ENCODE data around the gene IFITM1.
"Not testable (repeated sequence)": the region's sequence is repeated elsewhere in the genome, so short reads cannot be mapped to it uniquely, and the experiment has no call there.

IFITM1 gene

DNA sequence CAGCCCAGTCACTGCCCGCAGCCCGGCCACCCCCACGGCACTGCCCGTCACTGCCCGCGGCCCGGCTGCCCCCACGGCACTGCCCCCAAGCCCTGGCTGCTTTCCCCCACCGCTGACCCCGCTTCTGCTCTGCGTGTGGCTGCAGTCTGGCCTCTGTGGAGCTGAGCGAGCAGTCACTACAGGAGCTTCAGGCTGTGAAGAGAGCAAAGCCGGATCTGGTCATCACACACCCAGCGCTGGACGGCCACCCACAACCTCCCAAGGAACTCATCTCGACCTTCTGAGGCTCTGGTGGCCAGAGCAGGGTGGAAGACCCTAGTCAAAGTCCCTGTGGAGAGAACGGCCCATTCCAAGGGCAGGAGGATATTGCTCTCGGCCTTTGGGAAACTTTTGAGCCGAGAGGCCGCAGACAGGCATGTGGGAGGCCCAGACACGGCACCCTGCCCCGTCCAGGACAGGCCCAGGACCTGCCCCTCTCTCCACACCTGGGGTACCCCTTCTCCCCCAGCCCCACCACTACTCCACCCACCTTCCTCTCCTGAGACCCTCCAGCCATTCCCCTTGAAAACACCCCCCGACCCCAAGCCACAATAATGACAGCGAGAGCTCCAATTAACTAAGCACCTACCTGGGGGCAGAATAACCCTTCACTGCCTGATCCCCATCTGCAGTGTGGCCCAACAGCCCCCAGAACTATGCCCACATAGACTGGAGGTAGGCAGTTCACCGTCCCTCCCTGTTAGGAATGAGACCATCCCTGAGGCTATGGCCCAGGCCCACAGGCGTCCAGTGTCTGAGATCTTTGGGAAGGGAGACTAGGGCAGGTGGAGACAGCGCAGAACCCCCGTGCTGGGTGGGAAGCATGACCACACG, 28.6 kb upstream of the IFITM1 start:
- Histone ChIP-seq H3K27ac (ENCODE audit: low read depth, low read length) (no peak overlapping the region), H3K27me3 (ENCODE audit: insufficient read depth, low read length) (no peaks in the 10 kb centered on the region), H2AK5ac (ENCODE audit: low read length) (no peak overlapping the region), H2BK12ac (ENCODE audit: low read length) (peak overlapping the region; percentile 29), H3K4me2 (ENCODE audit: low read length) (no peak overlapping the region), H3K4me3 (ENCODE audit: low read depth, low read length) (no peak overlapping the region), H4K8ac (ENCODE audit: low read depth, low read length) (no peak overlapping the region), H2BK120ac (ENCODE audit: insufficient read depth, low read length, poor library complexity) (peak overlapping the region; percentile 27), H3K36me3 (ENCODE audit: control insufficient read depth in 1 of 2, insufficient read depth in 2 of 2, low read length in 2 of 2) (no peaks in the 10 kb centered on the region), H3K4ac (ENCODE audit: low read depth, low read length) (no peak overlapping the region), H4K12ac (ENCODE audit: low read depth, low read length) (no peak overlapping the region), H3K4me1 (ENCODE audit: control insufficient read depth in 1 of 2, insufficient read depth in 2 of 2, low read length in 2 of 2) (peaks cover 14 to 21% of the 10 kb centered on the region in 2 experiments), H3K79me1 (ENCODE audit: low read length) (peaks cover 10% of the 10 kb centered on the region), H3K23ac (ENCODE audit: low read length) (no peak overlapping the region), H2BK5ac (ENCODE audit: low read depth, low read length, poor library complexity) (no peak overlapping the region), H3K79me2 (ENCODE audit: control insufficient read depth, insufficient read depth, low read length, poor library complexity) (peaks cover 6% of the 10 kb centered on the region), H3K18ac (ENCODE audit: low read length) (no peak overlapping the region), H3K9ac (ENCODE audit: low read length) (no peak overlapping the region), H3K9me3 (ENCODE audit: insufficient read depth, low read depth, low read length) (no peaks in the 10 kb centered on the region), H2AFZ (ENCODE audit: insufficient read depth, low read length, poor library complexity) (no peak overlapping the region), H4K91ac (ENCODE audit: low read depth, low read length) (peak overlapping the region; percentile 29), H3K14ac (ENCODE audit: low read length) (no peak overlapping the region)
- no CpG with 5 or more reads among the region's 29 CpGs for WGBS (ENCODE audit: extremely low coverage, insufficient coverage, insufficient read length)
- no peak for DNase-seq

DNA sequence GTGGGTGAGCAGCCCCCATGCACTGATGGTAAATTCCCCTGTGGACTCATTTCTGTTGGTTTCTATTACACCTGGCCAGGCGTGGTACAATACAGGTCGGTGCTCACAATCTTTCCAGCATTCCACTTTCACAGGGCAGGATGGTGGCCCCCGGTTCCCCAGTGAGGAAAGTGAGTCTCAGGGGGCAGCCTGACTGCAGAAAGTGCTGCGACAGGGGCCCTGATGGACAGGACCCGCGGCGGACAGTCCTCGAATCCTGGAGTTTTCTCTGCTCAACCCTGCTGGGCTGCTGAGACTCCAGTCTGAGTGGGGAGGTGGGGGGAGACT, 28.0 kb upstream of the IFITM1 start:
- H3K18ac ChIP-seq (ENCODE audit: low read length) = no peak overlapping the region
- H2BK120ac ChIP-seq (ENCODE audit: insufficient read depth, low read length, poor library complexity) = no peak overlapping the region
- no peak overlapping the region for H2BK12ac ChIP-seq (ENCODE audit: low read length)
- H2AK5ac ChIP-seq (ENCODE audit: low read length) = no peak overlapping the region
- no peak overlapping the region for H3K27ac ChIP-seq (ENCODE audit: low read depth, low read length)
- no peak overlapping the region for H4K12ac ChIP-seq (ENCODE audit: low read depth, low read length)
- no peak overlapping the region for H4K8ac ChIP-seq (ENCODE audit: low read depth, low read length)
- H3K4me1 ChIP-seq (ENCODE audit: control insufficient read depth in 1 of 2, insufficient read depth in 2 of 2, low read length in 2 of 2) = peaks cover 19 to 27% of the 10 kb centered on the region in 2 experiments
- H4K91ac ChIP-seq (ENCODE audit: low read depth, low read length) = no peak overlapping the region
- DNase-seq = no peak
- no peak overlapping the region for H3K4me2 ChIP-seq (ENCODE audit: low read length)
- H3K27me3 ChIP-seq (ENCODE audit: insufficient read depth, low read length) = no peaks in the 10 kb centered on the region
- no peaks in the 10 kb centered on the region for H3K36me3 ChIP-seq (ENCODE audit: control insufficient read depth in 1 of 2, insufficient read depth in 2 of 2, low read length in 2 of 2)
- no peak overlapping the region for H3K14ac ChIP-seq (ENCODE audit: low read length)
- peaks cover 6% of the 10 kb centered on the region for H3K79me2 ChIP-seq (ENCODE audit: control insufficient read depth, insufficient read depth, low read length, poor library complexity)
- peaks cover 10% of the 10 kb centered on the region for H3K79me1 ChIP-seq (ENCODE audit: low read length)
- H2AFZ ChIP-seq (ENCODE audit: insufficient read depth, low read length, poor library complexity) = no peak overlapping the region
- WGBS (ENCODE audit: extremely low coverage, insufficient coverage, insufficient read length) = no CpG with 5 or more reads among the region's 8 CpGs
- H3K9ac ChIP-seq (ENCODE audit: low read length) = no peak overlapping the region
- H2BK5ac ChIP-seq (ENCODE audit: low read depth, low read length, poor library complexity) = no peak overlapping the region
- H3K4ac ChIP-seq (ENCODE audit: low read depth, low read length) = no peak overlapping the region
- H3K9me3 ChIP-seq (ENCODE audit: insufficient read depth, low read depth, low read length) = no peaks in the 10 kb centered on the region
- no peak overlapping the region for H3K23ac ChIP-seq (ENCODE audit: low read length)
- no peak overlapping the region for H3K4me3 ChIP-seq (ENCODE audit: low read depth, low read length)

- not testable (repeated sequence) for H3K36me3 ChIP-seq (ENCODE audit: control insufficient read depth in 1 of 2, insufficient read depth in 2 of 2, low read length in 2 of 2); H2AK5ac ChIP-seq (ENCODE audit: low read length); H3K27ac ChIP-seq (ENCODE audit: low read depth, low read length); H3K9me3 ChIP-seq (ENCODE audit: insufficient read depth, low read depth, low read length); H3K27me3 ChIP-seq (ENCODE audit: insufficient read depth, low read length); H2BK120ac ChIP-seq (ENCODE audit: insufficient read depth, low read length, poor library complexity); H3K4me2 ChIP-seq (ENCODE audit: low read length); DNase-seq; H3K4ac ChIP-seq (ENCODE audit: low read depth, low read length); H3K14ac ChIP-seq (ENCODE audit: low read length); H3K18ac ChIP-seq (ENCODE audit: low read length); H3K9ac ChIP-seq (ENCODE audit: low read length); H4K91ac ChIP-seq (ENCODE audit: low read depth, low read length); H2BK12ac ChIP-seq (ENCODE audit: low read length); H4K8ac ChIP-seq (ENCODE audit: low read depth, low read length); H3K79me2 ChIP-seq (ENCODE audit: control insufficient read depth, insufficient read depth, low read length, poor library complexity); H3K23ac ChIP-seq (ENCODE audit: low read length); H3K4me3 ChIP-seq (ENCODE audit: low read depth, low read length); H3K79me1 ChIP-seq (ENCODE audit: low read length); H4K12ac ChIP-seq (ENCODE audit: low read depth, low read length); H2BK5ac ChIP-seq (ENCODE audit: low read depth, low read length, poor library complexity); H2AFZ ChIP-seq (ENCODE audit: insufficient read depth, low read length, poor library complexity)
- H3K4me1 ChIP-seq (ENCODE audit: control insufficient read depth in 1 of 2, insufficient read depth in 2 of 2, low read length in 2 of 2) = peaks cover 24 to 33% of the 10 kb centered on the region in 2 experiments
- no CpG with 5 or more reads among the region's 27 CpGs for WGBS (ENCODE audit: extremely low coverage, insufficient coverage, insufficient read length)
These were observed 26.6 kb upstream of the IFITM1 start for GRCh38 chr11:286977-287820.

GRCh38 chr11:287821-288477, 25.9 kb upstream of the IFITM1 start:
- Histone ChIP-seq H4K91ac (ENCODE audit: low read depth, low read length) (peak overlapping the region; percentile 64), H3K4me2 (ENCODE audit: low read length) (peak overlapping the region; percentile 79), H2BK5ac (ENCODE audit: low read depth, low read length, poor library complexity) (no peak overlapping the region), H3K4me3 (ENCODE audit: low read depth, low read length) (peak overlapping the region; percentile 73), H3K18ac (ENCODE audit: low read length) (peak overlapping the region; percentile 43), H3K4ac (ENCODE audit: low read depth, low read length) (no peak overlapping the region), H3K9ac (ENCODE audit: low read length) (no peak overlapping the region), H3K27me3 (ENCODE audit: insufficient read depth, low read length) (no peaks in the 10 kb centered on the region), H3K23ac (ENCODE audit: low read length) (no peak overlapping the region), H3K79me1 (ENCODE audit: low read length) (peaks cover 10% of the 10 kb centered on the region), H2BK120ac (ENCODE audit: insufficient read depth, low read length, poor library complexity) (peak overlapping the region; percentile 29), H3K9me3 (ENCODE audit: insufficient read depth, low read depth, low read length) (no peaks in the 10 kb centered on the region), H3K79me2 (ENCODE audit: control insufficient read depth, insufficient read depth, low read length, poor library complexity) (peaks cover 6% of the 10 kb centered on the region), H4K12ac (ENCODE audit: low read depth, low read length) (no peak overlapping the region), H3K36me3 (ENCODE audit: control insufficient read depth in 1 of 2, insufficient read depth in 2 of 2, low read length in 2 of 2) (peaks cover 3 to 8% of the 10 kb centered on the region in 2 experiments), H2AFZ (ENCODE audit: insufficient read depth, low read length, poor library complexity) (peak overlapping the region; percentile 21), H3K27ac (ENCODE audit: low read depth, low read length) (no peak overlapping the region), H4K8ac (ENCODE audit: low read depth, low read length) (no peak overlapping the region), H2BK12ac (ENCODE audit: low read length) (no peak overlapping the region), H3K14ac (ENCODE audit: low read length) (peak overlapping the region; percentile 37), H3K4me1 (ENCODE audit: control insufficient read depth in 1 of 2, insufficient read depth in 2 of 2, low read length in 2 of 2) (peaks cover 24 to 33% of the 10 kb centered on the region in 2 experiments), H2AK5ac (ENCODE audit: low read length) (peak overlapping the region; percentile 11)
- DNase-seq = no peak
- no CpG with 5 or more reads among the region's 41 CpGs for WGBS (ENCODE audit: extremely low coverage, insufficient coverage, insufficient read length)
